PC-3 (cell line): ENCODE results near the gene CCSER1. TPM values are rescaled to one million over a fixed set of nuclear protein-coding genes. Genes with fewer than 3 reads are reported as not detected.
A peak's percentile ranks its signal among the peaks of the same experiment; 100 is the strongest.

Experiments used
- ATAC-seq: fragments of 200-7000 bp; cut with Tn5 transposase; 2 replicates; pipeline ENCODE4 v1.9.1; 2020; ENCODE audit warnings: mild to moderate bottlenecking, moderate library complexity
- BruUV-seq: library from RNA; stranded (reverse); fragments of 400-500 nt; replicated peaks from 2 replicates; lab custom pipeline; 2021; lab: Mats Ljungman, UMichigan
- CTCF ChIA-PET: fragments of 300-600 bp; sonication (Branson Sonifier 250); formaldehyde crosslinking; loops from one replicate; lab custom pipeline; 2022; ENCODE audit warnings: antibody characterized with exemption; lab: Charles Lee
- POLR2A ChIA-PET: fragments of 300-600 bp; sonication (Branson Sonifier 250); formaldehyde crosslinking; loops from one replicate; lab custom pipeline; 2022; ENCODE audit warnings: antibody characterized with exemption; ENCODE audit not compliant: unreplicated experiment; lab: Charles Lee
- DNase-seq: peaks from one replicate; pipeline ENCODE4 v3.0.0-alpha.2; 2015
- H2AFZ ChIP-seq: fragments of 300-600 bp; sonication (generic); 2 replicates; pipeline ENCODE4 v1.6.0; 2016; ENCODE audit warnings: antibody characterized with exemption, low read length
- H3F3A ChIP-seq: fragments of 300-600 bp; sonication (generic); one replicate; pipeline ENCODE4 v1.6.0; 2017; ENCODE audit warnings: antibody characterized with exemption, low read length, control low read depth, mild to moderate bottlenecking; ENCODE audit not compliant: unreplicated experiment
- H3K27ac ChIP-seq: fragments of 300-600 bp; sonication (generic); 2 replicates; pipeline ENCODE4 v1.5.1; 2016; ENCODE audit warnings: mild to moderate bottlenecking, low read length
- H3K27me3 ChIP-seq: fragments of 300-600 bp; sonication (generic); 2 replicates; pipeline ENCODE4 v1.6.1; 2016; ENCODE audit warnings: low read length, mixed read lengths
- H3K36me3 ChIP-seq: fragments of 300-600 bp; sonication (generic); 2 replicates; pipeline ENCODE4 v1.6.1; 2016; ENCODE audit warnings: low read depth, mixed run types, low read length, mixed read lengths
- H3K4me1 ChIP-seq: fragments of 300-600 bp; sonication (generic); 2 replicates; pipeline ENCODE4 v1.5.1; 2016; ENCODE audit warnings: low read length; ENCODE audit not compliant: insufficient read depth
- H3K4me2 ChIP-seq: fragments of 300-600 bp; sonication (generic); 2 replicates; pipeline ENCODE4 v1.6.0; 2016; ENCODE audit warnings: low read length
- H3K4me3 ChIP-seq: fragments of 300-600 bp; sonication (generic); 2 replicates; pipeline ENCODE4 v1.5.1; 2016; ENCODE audit warnings: mild to moderate bottlenecking, low read length, mixed read lengths
- H3K79me2 ChIP-seq: fragments of 300-600 bp; sonication (generic); 2 replicates; pipeline ENCODE4 v1.6.1; 2017; ENCODE audit warnings: low read length, mixed read lengths
- H3K9ac ChIP-seq: fragments of 300-600 bp; sonication (generic); 2 replicates; pipeline ENCODE4 v1.6.0; 2016; ENCODE audit warnings: mild to moderate bottlenecking, low read length
- H3K9me2 ChIP-seq: fragments of 300-600 bp; sonication (generic); replicated peaks from 2 replicates; pipeline ENCODE4 v1.6.1; 2016; ENCODE audit warnings: mixed run types, low read length, mixed read lengths
- H3K9me3 ChIP-seq: fragments of 300-600 bp; sonication (generic); 2 replicates; pipeline ENCODE4 v1.6.1; 2016; ENCODE audit warnings: low read length, mixed read lengths
- H4K20me1 ChIP-seq: fragments of 300-600 bp; sonication (generic); 2 replicates; pipeline ENCODE4 v1.6.1; 2016; ENCODE audit warnings: low read length, mixed read lengths
- CTCF ChIP-seq: fragments of 300-600 bp; sonication (generic); conservative IDR thresholded peaks from 2 replicates; pipeline ENCODE4 v1.5.1; 2017; ENCODE audit warnings: antibody characterized with exemption, low read depth, mild to moderate bottlenecking, low read length
- EZH2 ChIP-seq: fragments of 300-600 bp; sonication (generic); IDR thresholded peaks from one replicate; pipeline ENCODE4 v1.6.1; 2017; ENCODE audit warnings: antibody characterized with exemption, mild to moderate bottlenecking, low read length; ENCODE audit not compliant: unreplicated experiment
- EZH2phosphoT487 ChIP-seq: fragments of 300-600 bp; sonication (generic); IDR thresholded peaks from 2 replicates; pipeline ENCODE4 v1.6.1; 2018; ENCODE audit warnings: mild to moderate bottlenecking, antibody characterized with exemption, low read length, borderline replicate concordance
- intact Hi-C: fragments of 100-400 bp; cut with micrococcal nuclease; formaldehyde crosslinking; loops from 2 replicates; pipeline ENCODE4 v1.9.0; 2023
- total RNA-seq: library from RNA; depleted of rRNA; stranded (reverse); fragments of >200 nt; gene quantifications from 2 replicates; pipeline ENCODE4 v1.2.3, GENCODE V29; 2014

The CCSER1 gene
- total RNA-seq, 1 experiment from 2014 or later = 6.0 TPM

- Histone ChIP-seq H3K79me2 (no peaks in the 10 kb centered on the region), H3K4me1 (no peaks in the 10 kb centered on the region), H3K4me2 (no peak overlapping the region), H3K9me2 (no peaks in the 10 kb centered on the region), H3K9me3 (no peaks in the 10 kb centered on the region), H3K27ac (no peak overlapping the region), H3K9ac (no peak overlapping the region), H2AFZ (no peak overlapping the region), H4K20me1 (no peaks in the 10 kb centered on the region), H3K36me3 (no peaks in the 10 kb centered on the region), H3F3A (no peaks in the 10 kb centered on the region), H3K27me3 (no peaks in the 10 kb centered on the region), H3K4me3 (no peak overlapping the region)
- ChIA-PET POLR2A (no interaction called here), CTCF (no interaction called here)
- no peak for ATAC-seq
- BruUV-seq = no TSS peak
- intact Hi-C loops = no loop called here
- peak; percentile 12 for DNase-seq
- no peak for TF ChIP-seq EZH2phosphoT487
- TF ChIP-seq CTCF = no peak
- TF ChIP-seq EZH2 = no peak
Observed at GRCh38 chr4:90246816-90247215, 119.6 kb downstream of the CCSER1 start.

GRCh38 chr4:90254357-90254756 lies 127.2 kb downstream of the CCSER1 start:
- CTCF ChIA-PET = no interaction called here
- no peak for DNase-seq

More at GRCh38 chr4:90254357-90254756, 127.2 kb downstream of the CCSER1 start:
- no peaks in the 10 kb centered on the region for H3K9me2 ChIP-seq
- H3K79me2 ChIP-seq = no peaks in the 10 kb centered on the region
- no peak overlapping the region for H3K4me3 ChIP-seq
- no peak for ATAC-seq
- no peaks in the 10 kb centered on the region for H3F3A ChIP-seq
- H3K9me3 ChIP-seq = no peaks in the 10 kb centered on the region
- H4K20me1 ChIP-seq = no peaks in the 10 kb centered on the region
- H3K27ac ChIP-seq = no peak overlapping the region
- BruUV-seq = no TSS peak
- H3K4me1 ChIP-seq = no peaks in the 10 kb centered on the region
- no peak overlapping the region for H3K4me2 ChIP-seq
- no peaks in the 10 kb centered on the region for H3K27me3 ChIP-seq
- intact Hi-C loops = no loop called here
- H3K36me3 ChIP-seq = no peaks in the 10 kb centered on the region
- no peak for TF ChIP-seq EZH2phosphoT487
- TF ChIP-seq CTCF = no peak
- no peak for TF ChIP-seq EZH2
- H2AFZ ChIP-seq = no peak overlapping the region
- H3K9ac ChIP-seq = no peak overlapping the region
- POLR2A ChIA-PET = no interaction called here
